Neural cell (in vitro differentiated cells): ENCODE data around the gene VPS8. TPM values are rescaled to one million over a fixed set of nuclear protein-coding genes. Genes with fewer than 3 reads are reported as not detected.

ENCODE experiments used
- H2AFZ ChIP-seq: fragments of 200-600, 300-800 bp; sonication (generic), shearing (Covaris generic); 2 replicates; pipeline ENCODE4 v1.6.0; 2014; ENCODE audit warnings: low read depth, mild to moderate bottlenecking, antibody characterized with exemption, low read length, moderate library complexity
- H3F3A ChIP-seq: fragments of 200-600 bp; shearing (Covaris generic); 2 replicates; pipeline ENCODE4 v1.6.1; 2016; ENCODE audit warnings: mild to moderate bottlenecking, moderate library complexity, mixed read lengths, antibody characterized with exemption, low read length; ENCODE audit not compliant: insufficient read depth, poor library complexity, severe bottlenecking
- H3K27ac ChIP-seq: fragments of 200-600, 300-800 bp; sonication (generic), shearing (Covaris generic); 2 replicates; pipeline ENCODE4 v1.5.1; 2014; ENCODE audit warnings: mild to moderate bottlenecking, low read length, moderate library complexity
- H3K27me3 ChIP-seq: fragments of 300-800, 200-600 bp; sonication (generic), shearing (Covaris generic); 2 replicates; pipeline ENCODE4 v1.6.0; 2014; ENCODE audit warnings: mild to moderate bottlenecking, low read depth, low read length, moderate library complexity; ENCODE audit not compliant: insufficient read depth
- H3K36me3 ChIP-seq: fragments of 300-800, 200-600 bp; sonication (generic), shearing (Covaris generic); 2 replicates; pipeline ENCODE4 v1.5.1; 2014; ENCODE audit warnings: mild to moderate bottlenecking, antibody characterized with exemption, low read length, moderate library complexity; ENCODE audit not compliant: insufficient read depth
- H3K4me2 ChIP-seq: fragments of 300-800, 200-600 bp; sonication (generic), shearing (Covaris generic); 2 replicates; pipeline ENCODE4 v1.6.0; 2014; ENCODE audit warnings: mild to moderate bottlenecking, low read length
- H3K4me3 ChIP-seq: fragments of 300-800, 200-600 bp; sonication (generic), shearing (Covaris generic); 2 replicates; pipeline ENCODE4 v1.5.1; 2014; ENCODE audit warnings: mild to moderate bottlenecking, low read length, moderate library complexity
- H3K79me2 ChIP-seq: fragments of 200-600 bp; shearing (Covaris generic); replicated peaks from 2 replicates; pipeline ENCODE4 v1.6.0; 2014; ENCODE audit warnings: mild to moderate bottlenecking, low read length, moderate library complexity; ENCODE audit not compliant: insufficient read depth
- H3K9ac ChIP-seq: fragments of 300-800, 200-600 bp; sonication (generic), shearing (Covaris generic); 2 replicates; pipeline ENCODE4 v1.6.1; 2016; ENCODE audit warnings: mild to moderate bottlenecking, low read length, mixed read lengths
- H3K9me2 ChIP-seq: fragments of 200-600 bp; shearing (Covaris generic); 2 replicates; pipeline ENCODE4 v1.6.1; 2016; ENCODE audit warnings: mild to moderate bottlenecking, low read length, mixed read lengths; ENCODE audit not compliant: insufficient read depth
- H3K9me3 ChIP-seq: fragments of 200-600, 300-800 bp; sonication (generic), shearing (Covaris generic); 2 replicates; pipeline ENCODE4 v1.6.1; 2016; ENCODE audit warnings: mild to moderate bottlenecking, mixed run types, low read length, moderate library complexity, mixed read lengths
- H4K20me1 ChIP-seq: fragments of 200-600 bp; shearing (Covaris generic); 2 replicates; pipeline ENCODE4 v1.6.1; 2016; ENCODE audit warnings: mild to moderate bottlenecking, mixed run types; ENCODE audit not compliant: insufficient read depth
- EP300 ChIP-seq: fragments of 450-650 bp; conservative IDR thresholded peaks from 2 replicates; pipeline ENCODE4 v1.6.1; 2014; ENCODE audit warnings: antibody characterized with exemption, mild to moderate bottlenecking, moderate library complexity; ENCODE audit not compliant: poor library complexity, severe bottlenecking
- EZH2 ChIP-seq: fragments of 200-600, 300-800 bp; shearing (Covaris generic), sonication (generic); IDR thresholded peaks from 2 replicates; pipeline ENCODE4 v1.6.1; 2014; ENCODE audit warnings: antibody characterized with exemption, low read length, borderline replicate concordance, mild to moderate bottlenecking; ENCODE audit not compliant: insufficient read depth, poor library complexity, severe bottlenecking
- MXI1 ChIP-seq: fragments of 450-650 bp; conservative IDR thresholded peaks from 2 replicates; pipeline ENCODE4 v1.6.1; 2014; ENCODE audit warnings: antibody characterized with exemption, mild to moderate bottlenecking; ENCODE audit not compliant: poor library complexity, severe bottlenecking
- POLR2AphosphoS5 ChIP-seq: IDR thresholded peaks from 2 replicates; pipeline ENCODE4 v1.6.1; 2012
- RAD21 ChIP-seq: fragments of 450-650 bp; conservative IDR thresholded peaks from 2 replicates; pipeline ENCODE4 v1.6.1; 2014; ENCODE audit warnings: antibody characterized with exemption, mild to moderate bottlenecking, moderate library complexity
- REST ChIP-seq: IDR thresholded peaks from 2 replicates; pipeline ENCODE4 v1.6.1; 2012; ENCODE audit warnings: borderline replicate concordance
- SMC3 ChIP-seq: fragments of 450-650 bp; conservative IDR thresholded peaks from 2 replicates; pipeline ENCODE4 v1.6.1; 2014; ENCODE audit warnings: antibody characterized with exemption, mild to moderate bottlenecking, moderate library complexity; ENCODE audit not compliant: poor library complexity
- TAF1 ChIP-seq: IDR thresholded peaks from 2 replicates; pipeline ENCODE4 v1.6.1; 2012; ENCODE audit warnings: low read depth
- polyA plus RNA-seq: library from polyadenylated mRNA; depleted of rRNA; stranded (reverse); fragments of >200 nt; gene quantifications from 2 replicates; pipeline ENCODE4 v1.2.3, GENCODE V29; 2014
- TF ChIP-seq, protein P1 (sequence below): fragments of 450-650 bp; IDR thresholded peaks from 2 replicates; pipeline ENCODE4 v1.5.1; 2014; ENCODE audit warnings: antibody characterized with exemption, mild to moderate bottlenecking, moderate library complexity; ENCODE audit not compliant: poor library complexity, severe bottlenecking

The VPS8 gene
- polyA plus RNA-seq, 1 donor from 2014 or later, result 146 TPM

GRCh38 chr3:184864000-184864399, 52.0 kb downstream of the VPS8 start:
- Histone ChIP-seq H3K4me2 (no peak overlapping the region), H3K9me2 (no peaks in the 10 kb centered on the region), H3K27me3 (no peaks in the 10 kb centered on the region), H3K36me3 (peaks cover 12% of the 10 kb centered on the region), H3F3A (no peaks in the 10 kb centered on the region), H3K4me3 (no peak overlapping the region), H3K27ac (no peak overlapping the region), H3K9ac (no peak overlapping the region), H3K9me3 (no peaks in the 10 kb centered on the region), H2AFZ (no peak overlapping the region), H4K20me1 (no peaks in the 10 kb centered on the region), H3K79me2 (no peaks in the 10 kb centered on the region)
- TF ChIP-seq EZH2 (no peak), EP300 (no peak), MXI1 (no peak), TAF1 (no peak), SMC3 (no peak), POLR2AphosphoS5 (no peak), RAD21 (no peak), REST (no peak)
- TF ChIP-seq, protein P1, sequence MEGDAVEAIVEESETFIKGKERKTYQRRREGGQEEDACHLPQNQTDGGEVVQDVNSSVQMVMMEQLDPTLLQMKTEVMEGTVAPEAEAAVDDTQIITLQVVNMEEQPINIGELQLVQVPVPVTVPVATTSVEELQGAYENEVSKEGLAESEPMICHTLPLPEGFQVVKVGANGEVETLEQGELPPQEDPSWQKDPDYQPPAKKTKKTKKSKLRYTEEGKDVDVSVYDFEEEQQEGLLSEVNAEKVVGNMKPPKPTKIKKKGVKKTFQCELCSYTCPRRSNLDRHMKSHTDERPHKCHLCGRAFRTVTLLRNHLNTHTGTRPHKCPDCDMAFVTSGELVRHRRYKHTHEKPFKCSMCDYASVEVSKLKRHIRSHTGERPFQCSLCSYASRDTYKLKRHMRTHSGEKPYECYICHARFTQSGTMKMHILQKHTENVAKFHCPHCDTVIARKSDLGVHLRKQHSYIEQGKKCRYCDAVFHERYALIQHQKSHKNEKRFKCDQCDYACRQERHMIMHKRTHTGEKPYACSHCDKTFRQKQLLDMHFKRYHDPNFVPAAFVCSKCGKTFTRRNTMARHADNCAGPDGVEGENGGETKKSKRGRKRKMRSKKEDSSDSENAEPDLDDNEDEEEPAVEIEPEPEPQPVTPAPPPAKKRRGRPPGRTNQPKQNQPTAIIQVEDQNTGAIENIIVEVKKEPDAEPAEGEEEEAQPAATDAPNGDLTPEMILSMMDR, result no peak

DNA sequence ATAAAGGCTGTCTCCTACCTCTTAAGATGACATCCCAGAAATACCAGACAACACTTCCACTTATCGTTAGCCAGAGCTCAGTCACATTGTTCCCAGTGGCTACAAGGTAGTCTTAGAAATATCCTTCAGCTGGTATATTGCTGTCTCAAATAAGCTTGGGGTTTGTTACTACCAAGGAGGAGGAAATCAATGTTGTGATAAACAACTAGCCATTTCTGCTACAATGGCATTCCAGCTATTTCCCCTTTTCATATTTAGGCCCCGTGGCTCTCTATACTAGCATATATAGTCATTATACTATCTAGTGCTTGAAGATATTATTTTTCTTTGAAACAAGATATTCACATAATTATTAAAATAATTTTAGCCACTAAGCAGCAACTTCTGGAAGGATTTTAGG, 56.5 kb downstream of the VPS8 start:
- Histone ChIP-seq H3K9me3 (no peaks in the 10 kb centered on the region), H3K27ac (no peak overlapping the region), H3F3A (no peaks in the 10 kb centered on the region), H3K36me3 (peaks cover 13% of the 10 kb centered on the region), H3K9ac (no peak overlapping the region), H4K20me1 (no peaks in the 10 kb centered on the region), H2AFZ (no peak overlapping the region), H3K4me3 (no peak overlapping the region), H3K79me2 (no peaks in the 10 kb centered on the region), H3K4me2 (no peak overlapping the region), H3K27me3 (no peaks in the 10 kb centered on the region), H3K9me2 (no peaks in the 10 kb centered on the region)
- no peak for TF ChIP-seq RAD21
- no peak for TF ChIP-seq TAF1
- no peak for TF ChIP-seq POLR2AphosphoS5
- TF ChIP-seq REST, result no peak
- TF ChIP-seq, protein P1, result no peak
- no peak for TF ChIP-seq EP300
- no peak for TF ChIP-seq EZH2
- no peak for TF ChIP-seq SMC3
- TF ChIP-seq MXI1, result no peak
